ENCODE results near the gene LALBA.

Gene LALBA

GRCh38 chr12:48600552-48600951, 30.7 kb upstream of the LALBA start:
- no peak overlapping the region for H3K4me3 ChIP-seq (ENCODE audit: low read length)
- TF ChIP-seq CTCF (conservative IDR thresholded peaks at IDR 0.05; ENCODE audit: low read depth, low read length) = no peak
- no peak for DNase-seq (ENCODE audit: low read depth)

- no peak for TF ChIP-seq CTCF (conservative IDR thresholded peaks at IDR 0.05; ENCODE audit: low read depth, low read length)
- DNase-seq (ENCODE audit: low read depth) = no peak
These were observed 22.8 kb upstream of the LALBA start for GRCh38 chr12:48592591-48593086.

GRCh38 chr12:48586361-48586760, 16.5 kb upstream of the LALBA start:
- TF ChIP-seq CTCF (conservative IDR thresholded peaks at IDR 0.05; ENCODE audit: low read depth, low read length) = no peak
- DNase-seq (ENCODE audit: low read depth) = no peak
- H3K4me3 ChIP-seq (ENCODE audit: low read length) = no peak overlapping the region

More at GRCh38 chr12:48592591-48593086, 22.8 kb upstream of the LALBA start:
- no peak overlapping the region for H3K4me3 ChIP-seq (ENCODE audit: low read length)

- TF ChIP-seq CTCF (conservative IDR thresholded peaks at IDR 0.05; ENCODE audit: low read depth, low read length) = no peak
- DNase-seq (ENCODE audit: low read depth) = no peak
- no peak overlapping the region for H3K4me3 ChIP-seq (ENCODE audit: low read length)
These were observed 13.9 kb upstream of the LALBA start for GRCh38 chr12:48583728-48584127.

- DNase-seq (ENCODE audit: low read depth) = no peak
- H3K4me3 ChIP-seq (ENCODE audit: low read length) = no peak overlapping the region
These were observed 11.0 kb upstream of the LALBA start for GRCh38 chr12:48580831-48581230.

GRCh38 chr12:48572326-48572725, 2.5 kb upstream of the LALBA start:
- no peak overlapping the region for H3K4me3 ChIP-seq (ENCODE audit: low read length)
- TF ChIP-seq CTCF (conservative IDR thresholded peaks at IDR 0.05; ENCODE audit: low read depth, low read length) = no peak
- DNase-seq (ENCODE audit: low read depth) = no peak

More at GRCh38 chr12:48580831-48581230, 11.0 kb upstream of the LALBA start:
- TF ChIP-seq CTCF (conservative IDR thresholded peaks at IDR 0.05; ENCODE audit: low read depth, low read length) = no peak

GRCh38 chr12:48567731-48568130, 2.1 kb downstream of the LALBA start:
- no peak for DNase-seq (ENCODE audit: low read depth)
- TF ChIP-seq CTCF (conservative IDR thresholded peaks at IDR 0.05; ENCODE audit: low read depth, low read length) = no peak
- H3K4me3 ChIP-seq (ENCODE audit: low read length) = no peak overlapping the region
